ENCODE results near the gene SEMA3D. TPM values are rescaled to one million over a fixed set of nuclear protein-coding genes. Genes with fewer than 3 reads are reported as not detected.

The SEMA3D gene
- total and polyA plus RNA-seq, 12 donors, result 0.80 to 9.3 (median 6.6) TPM

- no peak overlapping the region for H3K4me3 ChIP-seq
- WGBS, 4 donors, result 68 to 80% (median 71%) methylated on average over 6 of the region's 6 CpGs
- no peaks in the 10 kb centered on the region for H3K9me3 ChIP-seq (replicated peaks in 1 of 3)
- intact Hi-C loops (cut with DNase I), result no loop called here
- DNase-seq, result no peak
- H3K27me3 ChIP-seq, result no peaks in the 10 kb centered on the region
- no peak overlapping the region for H3K27ac ChIP-seq
- TF ChIP-seq CTCF (IDR thresholded peaks at IDR 0.05) (no peak), POLR2A (IDR thresholded peaks at IDR 0.05) (no peak)
- H3K4me1 ChIP-seq (replicated peaks in 1 of 2), result no peaks in the 10 kb centered on the region
- no peaks in the 10 kb centered on the region for H3K36me3 ChIP-seq (replicated peaks in 1 of 2)
These were observed 96.7 kb downstream of the SEMA3D start for GRCh38 chr7:85090143-85090542.

- intact Hi-C loops (cut with DNase I), result no loop called here
- Histone ChIP-seq H3K9me3 (replicated peaks in 1 of 3) (no peaks in the 10 kb centered on the region), H3K36me3 (replicated peaks in 1 of 2) (no peaks in the 10 kb centered on the region), H3K4me1 (replicated peaks in 1 of 2) (no peaks in the 10 kb centered on the region), H3K27ac (no peak overlapping the region), H3K4me3 (no peak overlapping the region), H3K27me3 (no peaks in the 10 kb centered on the region)
- no peak for DNase-seq
- TF ChIP-seq POLR2A (IDR thresholded peaks at IDR 0.05) (no peak), CTCF (IDR thresholded peaks at IDR 0.05) (no peak)
- WGBS, 4 donors, result 61 to 86% (median 83%) methylated on average over 1 of the region's 1 CpG
These were observed 105.0 kb downstream of the SEMA3D start for GRCh38 chr7:85081846-85082245.

GRCh38 chr7:85081392-85081791, 105.5 kb downstream of the SEMA3D start:
- H3K36me3 ChIP-seq (replicated peaks in 1 of 2), result no peaks in the 10 kb centered on the region
- no peaks in the 10 kb centered on the region for H3K9me3 ChIP-seq (replicated peaks in 1 of 3)
- H3K27me3 ChIP-seq, result no peaks in the 10 kb centered on the region
- no peak overlapping the region for H3K27ac ChIP-seq
- no peak overlapping the region for H3K4me3 ChIP-seq
- TF ChIP-seq POLR2A (IDR thresholded peaks at IDR 0.05) (no peak), CTCF (IDR thresholded peaks at IDR 0.05) (no peak)
- WGBS, 4 donors, result 3 to 18% (median 6%) methylated on average over 1 of the region's 1 CpG
- H3K4me1 ChIP-seq (replicated peaks in 1 of 2), result no peaks in the 10 kb centered on the region
- no peak for DNase-seq
- intact Hi-C loops (cut with DNase I), result no loop called here

GRCh38 chr7:85079434-85079833, 107.4 kb downstream of the SEMA3D start:
- intact Hi-C loops (cut with DNase I), result no loop called here
- Histone ChIP-seq H3K9me3 (replicated peaks in 1 of 3) (no peaks in the 10 kb centered on the region), H3K4me1 (replicated peaks in 1 of 2) (no peaks in the 10 kb centered on the region), H3K36me3 (replicated peaks in 1 of 2) (no peaks in the 10 kb centered on the region), H3K4me3 (no peak overlapping the region), H3K27me3 (no peaks in the 10 kb centered on the region), H3K27ac (no peak overlapping the region)
- DNase-seq, result no peak
- TF ChIP-seq POLR2A (IDR thresholded peaks at IDR 0.05), result no peak
- TF ChIP-seq CTCF (IDR thresholded peaks at IDR 0.05), result no peak
- WGBS, 4 donors, result 29 to 94% (median 88%) methylated on average over 1 of the region's 1 CpG
